Renal pelvis (tissue), 4 donors: ENCODE results near the gene PPP1R9A. TPM values are rescaled to one million over a fixed set of nuclear protein-coding genes. Genes with fewer than 3 reads are reported as not detected.

Experiments
- DNase-seq: peaks from one replicate; pipeline ENCODE4 v3.0.0-alpha.2; 2013
- polyA plus RNA-seq, 3 donors: library from polyadenylated mRNA; unstranded; fragments of 120-200 nt; gene quantifications; one replicate each; pipeline ENCODE4 v1.2.1, GENCODE V29; 2013; ENCODE audit not compliant: insufficient read length in 3 of 3

PPP1R9A gene
- polyA plus RNA-seq, 3 donors: 28.7 to 37.9 (median 34.2) TPM

DNA sequence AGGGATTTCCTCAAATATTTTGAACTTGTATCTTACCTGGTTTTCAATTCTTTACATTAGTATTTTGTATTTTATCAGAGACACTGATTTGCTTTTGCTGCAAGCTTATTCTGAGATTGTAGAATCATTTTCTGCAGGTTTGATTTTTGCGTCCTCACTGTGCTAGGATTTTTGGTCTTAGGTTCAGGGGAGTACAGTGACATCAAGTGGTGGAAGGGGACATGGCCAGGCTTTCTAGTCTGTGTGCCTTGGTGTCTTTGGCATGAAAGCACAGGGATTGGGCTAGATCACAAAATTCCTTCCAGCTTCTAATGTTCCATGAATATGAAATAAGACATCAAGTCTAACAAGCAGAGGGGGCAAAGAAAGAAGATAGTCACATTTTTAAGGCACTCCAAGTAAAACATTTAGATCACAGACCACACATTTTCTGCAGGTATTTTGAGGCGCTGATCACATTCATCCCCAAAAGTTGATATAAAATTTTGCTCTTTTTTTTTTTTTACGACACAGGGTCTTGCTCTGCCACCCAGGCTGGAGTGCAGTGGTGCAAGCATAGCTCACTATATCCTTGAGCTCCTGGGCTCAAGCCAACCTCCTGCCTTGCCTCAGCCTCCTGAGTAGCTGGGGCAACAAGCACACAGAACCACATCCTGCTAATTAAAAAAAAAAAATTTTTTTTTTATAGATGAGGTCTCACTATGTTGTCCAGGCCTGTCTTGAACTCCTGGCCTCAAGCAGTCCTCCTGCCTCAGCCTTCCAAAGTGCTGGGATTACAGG, 292.6 kb downstream of the PPP1R9A start:
- DNase-seq: peak; percentile 67

DNA sequence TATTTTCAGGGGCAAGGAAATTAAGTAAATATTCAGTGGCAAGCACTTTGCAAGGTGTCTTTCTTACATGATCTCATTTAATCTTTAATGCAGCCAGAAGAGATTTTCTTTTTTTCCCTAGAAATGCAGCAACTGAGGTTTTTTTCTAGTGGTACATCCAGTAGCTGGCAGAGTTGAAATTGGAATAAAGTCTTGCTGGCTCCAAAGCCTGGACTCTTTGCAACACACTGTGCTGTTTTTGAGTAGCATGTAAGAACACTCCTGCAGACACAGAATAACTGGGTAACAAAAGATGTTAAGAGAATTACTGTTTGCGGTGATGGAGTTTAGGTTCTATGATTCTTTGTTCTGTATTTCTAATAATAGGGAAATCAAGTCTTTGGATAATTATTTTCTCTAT, 293.3 kb downstream of the PPP1R9A start:
- no peak for DNase-seq

DNA sequence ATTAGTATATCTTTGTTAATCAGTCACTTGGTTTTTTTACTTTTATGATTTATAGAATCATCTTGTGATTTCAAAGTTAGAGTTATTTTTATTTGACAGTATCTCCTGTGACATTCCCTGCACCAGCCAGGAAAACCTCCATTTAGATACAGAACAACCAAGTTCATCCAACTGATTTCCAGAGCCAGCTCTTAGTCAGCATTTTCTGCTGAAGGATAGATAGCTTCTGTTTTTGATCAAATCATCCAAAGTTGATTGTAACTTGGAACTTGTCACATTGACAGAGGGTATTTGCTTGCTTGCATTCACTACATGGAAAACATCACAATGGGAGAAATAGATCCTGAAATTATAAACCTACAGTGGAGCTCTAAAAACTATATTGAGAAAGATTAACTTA, 294.3 kb downstream of the PPP1R9A start:
- no peak for DNase-seq

DNA sequence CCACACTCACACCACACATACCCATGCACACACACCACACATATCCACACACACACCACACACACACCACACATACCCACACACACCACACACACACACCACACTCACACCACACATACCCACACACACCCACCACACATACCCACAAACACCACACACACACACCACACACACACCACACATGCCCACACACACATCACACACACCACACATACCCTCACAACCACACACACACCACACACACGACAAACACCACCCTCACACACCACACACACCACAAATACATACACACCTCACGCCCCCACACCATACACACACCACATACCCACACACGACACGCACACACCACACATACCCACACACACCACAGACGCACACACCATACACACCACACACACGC, 297.2 kb downstream of the PPP1R9A start:
- DNase-seq: no peak

DNA sequence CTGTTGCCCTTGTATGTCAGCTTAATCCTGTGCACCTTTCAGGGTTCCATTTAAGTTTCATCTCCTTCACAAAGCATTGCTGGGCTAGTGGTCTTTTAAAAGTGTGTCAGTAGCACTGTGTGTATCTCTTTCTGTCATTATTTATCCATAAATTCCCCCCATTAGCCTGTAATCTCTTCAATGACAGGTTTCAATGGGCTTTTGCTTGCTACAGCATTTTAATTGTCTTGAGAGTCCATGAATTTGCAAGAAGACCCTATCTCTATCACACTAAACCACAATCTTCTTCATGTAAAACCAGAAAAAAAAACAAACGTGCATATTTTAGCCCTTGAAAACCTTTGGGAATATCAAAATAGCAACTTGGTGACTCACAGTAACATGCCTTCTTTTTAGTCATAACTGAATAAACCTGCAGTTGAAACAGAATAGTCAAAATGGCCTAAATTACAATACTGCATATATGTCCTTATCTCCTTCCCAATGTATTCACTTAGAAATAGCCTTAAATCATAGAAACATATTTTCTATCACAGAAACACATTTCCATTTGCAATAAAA, 298.4 kb downstream of the PPP1R9A start:
- no peak for DNase-seq

DNA sequence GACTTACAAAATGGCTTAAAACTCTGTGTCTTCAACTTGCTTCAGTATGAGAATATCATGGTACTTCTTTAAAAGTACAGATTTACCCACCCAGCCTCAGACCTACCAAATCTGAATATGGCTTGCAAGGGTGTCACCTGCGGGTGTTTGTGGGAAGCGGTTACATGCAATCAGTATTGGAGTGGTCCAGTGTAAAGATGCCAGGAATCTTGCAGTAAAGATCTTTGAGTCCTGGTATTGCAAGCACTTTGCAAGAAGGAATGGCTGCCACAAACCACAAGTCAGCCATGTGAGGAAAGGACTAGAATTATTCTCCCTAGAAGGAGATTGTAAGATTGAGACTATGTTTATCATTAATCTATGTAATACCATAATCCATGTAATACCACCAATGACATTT, 301.9 kb downstream of the PPP1R9A start:
- no peak for DNase-seq

DNA sequence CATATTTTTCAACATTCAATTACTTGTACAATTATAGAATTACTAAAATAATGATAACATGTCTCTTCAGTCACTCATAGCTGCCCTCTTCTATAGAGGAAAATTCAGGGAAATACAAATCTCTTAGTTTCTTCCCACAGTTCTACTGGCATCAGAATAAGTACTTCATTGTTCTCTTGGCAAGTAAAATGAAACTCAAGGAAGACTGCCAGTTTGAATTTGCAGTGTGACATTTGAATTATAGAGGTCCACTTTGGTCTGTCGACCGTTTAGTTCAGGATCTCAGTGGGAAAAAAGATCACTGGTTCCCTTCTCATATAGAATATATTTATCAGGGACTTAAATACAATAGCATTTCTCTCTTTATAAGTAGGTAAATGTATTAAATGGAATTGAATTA, 302.4 kb downstream of the PPP1R9A start:
- DNase-seq: peak; percentile 19

DNA sequence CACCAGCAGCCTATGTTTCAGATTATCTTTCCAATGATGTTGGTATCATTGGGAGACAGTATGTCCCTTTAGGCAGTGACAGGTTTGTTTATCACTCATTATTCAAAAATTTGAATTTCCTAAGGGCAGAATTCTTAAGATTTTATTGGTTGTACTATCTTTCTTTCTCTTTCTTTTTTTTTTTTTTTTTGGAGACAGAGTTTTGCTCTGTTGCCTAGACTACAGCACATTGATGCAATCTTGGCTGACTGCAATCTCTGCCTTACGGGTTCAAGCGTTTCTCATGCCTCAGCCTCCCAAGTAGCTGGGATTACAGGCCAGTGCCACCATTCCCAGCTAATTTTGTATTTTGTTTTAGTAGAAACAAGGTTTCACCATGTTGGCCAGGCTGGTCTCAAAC, 305.8 kb downstream of the PPP1R9A start:
- no peak for DNase-seq

DNA sequence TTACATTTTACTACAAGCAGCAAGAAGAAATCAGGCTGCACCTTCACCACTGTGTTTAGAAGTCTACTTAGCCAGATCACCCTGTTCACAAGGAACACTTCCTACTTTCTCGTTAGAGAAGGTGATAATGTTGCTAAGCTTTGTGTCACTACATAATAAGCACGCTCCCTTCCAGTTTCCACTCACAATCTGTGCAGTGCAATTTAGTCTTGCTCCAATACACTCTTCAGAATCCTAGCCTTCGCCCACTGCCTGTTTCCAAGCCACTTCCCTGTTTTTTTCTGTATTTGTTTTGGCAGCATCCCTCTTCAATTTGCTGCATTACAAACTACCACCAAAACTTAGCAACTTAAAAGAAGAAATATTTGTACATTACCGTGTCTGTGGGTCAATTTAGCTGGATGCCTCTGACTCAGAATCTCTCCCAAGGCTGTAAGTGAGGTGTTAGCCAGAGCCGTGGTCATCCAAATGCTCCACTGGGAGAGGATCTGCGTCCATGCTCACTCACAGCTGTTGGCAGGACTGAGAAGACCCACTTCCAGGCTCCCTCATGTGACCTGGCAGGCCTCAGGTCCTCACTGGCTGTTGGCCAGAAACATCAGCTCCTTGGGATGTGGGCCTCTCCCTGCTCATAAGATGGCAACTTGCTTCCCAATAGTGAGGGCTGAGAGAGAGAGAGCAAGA, 306.6 kb downstream of the PPP1R9A start:
- DNase-seq: no peak

DNA sequence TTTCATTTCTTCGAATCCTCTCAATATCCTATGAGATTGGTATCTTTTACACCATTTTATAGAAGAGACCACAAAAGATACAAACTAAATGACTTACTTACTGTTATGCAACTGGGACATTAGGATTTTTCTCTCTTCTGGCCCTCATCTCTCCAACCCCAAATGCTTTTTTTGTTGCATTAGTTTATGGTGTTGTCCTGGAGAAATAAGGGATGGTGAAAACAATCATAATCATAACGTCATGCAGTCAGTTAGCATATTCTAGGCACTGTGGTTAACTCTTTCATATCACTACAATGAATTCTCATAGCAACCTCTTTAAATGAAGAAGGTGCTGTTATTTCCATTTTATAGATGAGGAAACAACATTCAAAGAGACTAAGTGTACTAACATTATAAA, 312.3 kb downstream of the PPP1R9A start:
- DNase-seq: no peak

DNA sequence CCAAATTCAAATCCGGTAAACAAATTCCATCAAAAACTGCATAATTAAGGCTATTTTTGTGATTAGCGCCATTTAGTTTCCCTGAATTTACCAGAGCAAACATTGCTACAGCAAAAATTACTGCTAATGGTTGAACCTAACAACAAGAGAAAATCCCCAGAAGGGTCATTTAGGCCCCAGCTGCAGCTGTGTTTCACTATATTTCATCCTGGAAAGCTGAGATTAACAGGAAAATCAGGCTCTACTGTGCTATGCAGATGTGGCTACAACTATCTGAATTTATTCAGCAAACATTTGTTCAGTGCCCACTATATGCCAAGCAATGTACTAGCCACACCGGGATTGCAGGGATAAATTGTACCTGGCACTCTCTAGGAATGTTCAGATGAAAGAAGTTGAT, 312.9 kb downstream of the PPP1R9A start:
- peak; percentile 15 for DNase-seq

DNA sequence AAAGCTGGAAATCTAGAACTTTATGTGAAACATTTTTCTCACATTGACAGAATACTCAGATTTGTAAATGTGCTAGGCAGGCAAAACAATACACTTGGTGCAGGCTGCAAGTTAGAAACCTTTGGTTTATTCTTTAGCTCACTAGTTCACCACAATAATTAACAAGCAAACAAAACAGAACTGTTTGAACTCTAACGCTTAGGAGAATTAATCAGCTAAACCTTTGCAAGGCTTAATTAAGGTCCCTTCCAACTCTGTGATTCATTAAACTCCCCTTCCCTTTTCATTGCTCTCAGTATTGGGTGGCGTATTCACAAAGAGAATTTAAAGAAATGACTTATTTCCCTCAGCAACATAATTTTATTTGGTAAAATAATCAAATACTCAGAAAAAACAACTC, 317.9 kb downstream of the PPP1R9A start:
- DNase-seq: no peak

DNA sequence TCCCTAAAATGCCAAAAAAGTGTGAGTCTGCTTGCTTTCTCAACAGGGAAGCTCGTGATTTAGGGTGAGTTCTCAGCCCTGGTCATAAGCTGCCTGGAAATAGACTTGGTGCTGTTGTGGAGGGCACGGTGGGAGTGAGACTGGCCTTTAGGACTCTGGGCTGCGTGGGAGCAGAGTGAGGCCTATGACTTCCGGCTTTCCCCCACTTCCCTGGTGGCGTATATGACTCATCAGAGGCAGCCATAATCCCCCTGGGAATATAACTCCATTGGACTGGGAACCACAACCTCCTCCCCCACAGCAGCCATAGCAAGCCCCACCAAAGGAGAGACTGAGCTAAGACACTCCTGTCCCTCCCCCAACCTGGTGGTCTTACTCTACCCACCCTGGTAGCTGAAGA, 321.9 kb downstream of the PPP1R9A start:
- DNase-seq: no peak

DNA sequence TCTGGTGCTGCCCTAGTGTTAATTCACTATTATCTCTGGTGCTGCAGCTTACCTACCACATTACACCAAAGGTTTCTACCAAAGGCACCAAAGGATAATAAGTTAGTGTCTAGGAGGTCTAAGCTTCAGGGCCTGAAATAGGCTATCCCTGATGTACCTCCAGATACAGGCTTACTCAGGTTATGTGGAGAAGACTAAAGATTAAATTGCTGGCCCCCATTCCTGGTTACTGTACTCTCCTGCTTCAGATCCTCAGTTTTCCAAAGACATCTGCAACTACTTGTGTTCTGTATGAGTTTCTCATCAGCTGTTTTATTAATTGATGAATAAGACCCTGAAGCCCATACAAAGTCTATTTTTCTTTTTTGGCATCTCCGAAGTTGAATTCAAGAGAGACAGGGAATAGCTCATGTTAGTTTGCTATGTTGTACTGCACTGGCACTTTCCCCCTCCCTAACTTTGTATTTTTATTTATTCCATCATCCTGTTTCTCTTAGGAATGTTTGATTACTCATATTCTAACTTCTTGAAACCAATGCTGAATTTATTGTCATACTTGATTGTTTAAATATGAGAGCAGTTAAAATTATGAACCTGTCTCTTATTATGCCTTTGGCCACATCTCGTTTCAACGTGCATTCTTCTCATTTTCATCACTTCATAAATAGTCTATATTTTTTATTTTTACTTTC, 331.0 kb downstream of the PPP1R9A start:
- no peak for DNase-seq

DNA sequence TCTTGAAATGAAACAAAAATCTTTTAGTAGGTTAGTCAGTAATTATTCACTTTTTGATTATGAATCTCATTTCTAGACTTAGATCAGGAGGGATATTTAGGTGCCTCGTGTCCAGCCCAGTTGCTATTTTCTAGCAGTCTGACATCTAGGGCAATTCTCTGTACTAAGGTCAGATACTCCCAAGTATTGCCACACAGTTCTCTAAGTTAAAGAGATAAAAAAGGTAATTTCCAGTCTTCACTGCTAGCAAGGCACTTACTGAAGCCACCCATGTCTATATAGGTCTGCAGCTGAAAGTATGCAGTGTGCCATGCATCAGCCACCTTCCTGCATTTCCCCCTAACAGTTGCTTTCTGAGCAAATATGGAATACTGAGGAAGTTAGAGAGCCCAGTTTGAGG, 333.5 kb downstream of the PPP1R9A start:
- DNase-seq: no peak

DNA sequence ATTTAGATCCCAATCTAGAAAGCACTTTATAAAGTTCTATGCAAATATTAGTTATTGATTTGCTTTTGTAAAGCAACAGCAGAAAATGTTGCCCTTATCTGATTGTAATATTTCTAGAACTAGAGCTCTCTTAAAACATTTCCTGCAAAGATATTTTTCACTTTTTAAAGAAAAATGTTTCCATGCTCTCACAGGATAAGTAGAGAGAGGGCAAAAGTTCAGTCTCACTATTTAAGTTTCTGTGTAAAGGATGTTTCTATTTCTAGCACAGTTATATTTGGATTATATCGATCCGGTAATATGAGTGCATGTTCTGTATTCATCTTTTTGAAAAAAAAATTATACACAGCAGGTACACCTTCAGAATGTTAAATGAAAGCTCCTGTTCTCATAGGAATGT, 334.9 kb downstream of the PPP1R9A start:
- no peak for DNase-seq

DNA sequence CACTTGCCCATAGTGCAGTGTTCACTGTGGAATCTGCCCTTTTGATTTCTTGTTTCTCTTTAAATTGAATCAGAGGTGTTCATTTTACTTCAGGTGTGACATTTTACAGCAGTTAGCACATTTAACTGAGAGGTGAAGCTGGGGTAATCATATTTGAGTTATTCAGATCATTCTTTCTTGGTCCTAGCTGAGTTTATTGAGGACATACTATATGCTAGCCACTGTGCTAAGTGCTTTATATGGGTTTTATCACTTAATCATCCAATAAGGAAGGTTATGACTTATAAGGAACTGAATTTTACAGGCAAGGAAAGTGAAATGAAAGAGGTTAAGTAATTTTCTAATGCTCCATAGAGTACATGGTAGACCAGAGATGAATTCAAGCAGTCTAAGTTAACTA, 337.2 kb downstream of the PPP1R9A start:
- DNase-seq: no peak

DNA sequence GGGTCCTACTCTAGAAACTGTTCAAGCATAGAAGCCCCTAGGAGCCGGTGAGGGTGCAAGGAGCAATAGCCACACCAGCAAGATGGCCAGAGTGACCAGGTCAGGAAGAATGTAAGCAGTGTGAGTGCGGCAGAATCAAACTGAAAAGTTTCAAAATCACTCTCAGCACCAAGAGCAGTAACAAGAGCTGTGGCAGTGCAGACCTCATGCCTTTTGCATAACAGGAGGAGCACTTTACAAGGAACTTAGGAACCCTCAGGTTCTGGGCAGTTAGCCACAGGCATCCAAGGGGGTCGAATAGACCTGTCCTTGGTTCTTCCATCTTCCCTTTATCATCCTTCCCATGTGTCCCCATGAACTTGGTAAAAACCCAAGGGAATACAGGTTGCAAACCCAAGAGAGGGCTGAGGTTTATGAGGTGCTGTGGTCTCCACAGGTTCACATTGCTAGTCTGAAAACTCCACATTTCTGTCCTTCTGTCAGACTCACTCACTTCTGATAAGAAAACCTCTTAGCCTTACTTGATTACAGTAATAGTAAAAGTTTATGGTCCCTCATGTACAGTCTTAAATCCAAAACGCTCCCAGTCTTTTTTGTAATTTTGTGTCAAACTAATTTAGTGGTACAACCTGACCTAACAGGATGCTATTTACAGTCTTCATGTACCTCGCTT, 338.6 kb downstream of the PPP1R9A start:
- peak; percentile 30 for DNase-seq

DNA sequence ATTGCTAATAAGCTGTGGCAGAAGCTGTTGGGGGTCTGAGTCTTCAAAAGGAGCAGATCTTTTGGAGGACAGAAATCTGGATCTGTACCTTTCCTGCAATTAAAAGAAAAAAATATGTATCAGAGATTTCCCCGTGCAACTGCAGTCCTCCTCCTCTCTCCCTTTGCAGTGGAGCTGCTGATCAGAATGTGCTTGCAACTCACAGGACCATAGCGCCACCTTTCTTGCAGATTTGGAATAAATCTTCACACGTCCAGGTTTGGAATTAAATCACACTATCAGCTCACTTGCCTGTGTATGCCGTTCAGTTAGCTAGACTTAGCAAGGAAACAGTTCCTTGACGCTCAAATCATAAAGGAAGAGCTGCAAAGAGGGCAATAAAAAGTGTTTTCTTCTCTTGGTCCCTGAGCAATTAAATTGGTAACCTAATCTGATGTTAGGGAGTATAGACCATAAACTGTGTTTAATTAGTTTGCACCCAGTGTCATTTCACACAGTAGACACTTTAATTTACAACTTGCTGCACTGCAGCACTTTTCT, 339.5 kb downstream of the PPP1R9A start:
- peak; percentile 92 for DNase-seq

DNA sequence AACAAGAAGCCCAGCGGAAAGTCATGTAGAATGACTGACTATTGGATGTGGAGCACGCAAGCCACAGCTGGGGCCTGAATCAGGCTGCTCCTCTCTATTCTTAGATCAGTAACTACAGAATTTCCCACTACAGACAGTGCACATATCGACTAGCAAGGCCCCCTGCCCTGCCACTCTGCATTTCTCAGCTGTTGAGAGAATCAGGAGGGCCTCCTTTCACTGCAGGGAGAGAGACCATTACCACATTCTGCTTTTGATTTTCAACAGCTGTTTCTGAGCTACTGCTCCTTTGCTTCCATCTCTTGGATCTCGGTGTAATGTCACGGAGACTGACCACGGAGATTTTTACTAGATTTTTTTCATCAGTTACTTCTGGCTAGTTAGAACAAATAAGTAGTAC, 343.2 kb downstream of the PPP1R9A start:
- peak; percentile 9 for DNase-seq

DNA sequence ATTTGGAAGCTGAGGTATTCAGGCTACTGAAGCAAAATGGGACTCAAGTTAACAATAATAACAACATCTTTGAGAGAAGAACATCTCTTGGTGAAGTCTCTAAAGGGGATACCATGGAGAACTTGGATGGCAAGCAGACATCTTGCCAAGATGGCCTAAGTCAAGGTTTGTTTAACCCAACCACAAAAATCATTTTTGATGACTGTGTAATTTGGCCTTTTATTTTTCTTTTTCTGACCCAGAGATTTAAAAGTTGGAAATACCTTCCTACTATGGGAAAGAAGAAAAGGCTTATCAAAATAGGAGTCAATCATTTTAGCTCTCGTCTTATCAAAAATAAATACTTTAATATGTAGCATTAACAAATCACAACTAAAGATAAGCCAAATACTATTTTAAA, 344.6 kb downstream of the PPP1R9A start:
- no peak for DNase-seq

DNA sequence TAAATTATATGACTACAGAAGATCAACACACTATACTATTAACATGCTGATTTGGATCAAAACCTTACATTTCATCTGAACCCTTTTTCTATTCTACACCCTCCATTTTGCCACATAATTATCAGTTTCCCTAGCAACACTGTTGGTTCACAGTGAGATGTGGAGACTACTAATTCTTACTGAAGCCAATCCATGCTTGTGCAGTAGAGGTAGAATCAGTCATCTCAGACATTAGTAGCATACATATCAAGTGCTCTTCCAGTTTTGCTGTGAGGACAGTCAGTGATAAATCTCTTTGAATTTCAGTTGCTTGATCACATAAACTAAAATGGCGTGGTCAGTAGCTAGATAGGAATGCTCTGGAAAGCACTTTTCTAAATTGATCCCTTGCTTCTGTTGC, 346.6 kb downstream of the PPP1R9A start:
- no peak for DNase-seq
